ENCODE data around the gene PNPLA3. TPM values are rescaled to one million over a fixed set of nuclear protein-coding genes. Genes with fewer than 3 reads are reported as not detected.

PNPLA3 gene
- 6.9 TPM for total RNA-seq
- long read RNA-seq, transcript PNPLA3-201 (9 exons, 2,805 nt), result major isoform, 7 of 16 reads
- long read RNA-seq, partial matches to known transcripts, result 1 of 16 reads
- long read RNA-seq, other reads (novel, unspliced or antisense), result 7 of 16 reads

GRCh38 chr22:43923631-43924464 lies at the start of gene PNPLA3:
Gene PNPLA3, plus strand, starts transcription at chr22:43923805. Its CDS starts 107 bp downstream, at chr22:43923912.
- Histone ChIP-seq H3K4me3 (peak within 1 kb of the TSS; percentile 72), H3K36me3 (no peaks in the 10 kb centered on the region), H3K4me1 (peaks cover 6% of the 10 kb centered on the region), H3K9me3 (no peaks in the 10 kb centered on the region), H3K27ac (peak within 1 kb of the TSS; percentile 20), H3K27me3 (ENCODE audit: low read depth) (peaks cover 43% of the 10 kb centered on the region)
- intact Hi-C loops (cut with DNase I), result no loop called here
- ATAC-seq (peak; percentile 94 to 96), DNase-seq (peak; percentile 91)
- TF ChIP-seq CTCF (IDR thresholded peaks at IDR 0.05), result no peak

- Histone ChIP-seq H3K27ac (no peak overlapping the region), H3K4me1 (no peaks in the 10 kb centered on the region), H3K36me3 (no peaks in the 10 kb centered on the region), H3K4me3 (no peak overlapping the region), H3K27me3 (ENCODE audit: low read depth) (peaks cover 15% of the 10 kb centered on the region), H3K9me3 (no peaks in the 10 kb centered on the region)
- intact Hi-C loops (cut with DNase I), result no loop called here
- ATAC-seq, result no peak
- TF ChIP-seq CTCF (IDR thresholded peaks at IDR 0.05), result no peak
- DNase-seq, result no peak
Measured at GRCh38 chr22:43876866-43877509, 46.6 kb upstream of the PNPLA3 start.

- Histone ChIP-seq H3K4me1 (no peaks in the 10 kb centered on the region), H3K4me3 (no peak overlapping the region), H3K27me3 (ENCODE audit: low read depth) (peaks cover 19% of the 10 kb centered on the region), H3K9me3 (no peaks in the 10 kb centered on the region), H3K36me3 (no peaks in the 10 kb centered on the region), H3K27ac (no peak overlapping the region)
- ATAC-seq (no peak), DNase-seq (no peak)
- intact Hi-C loops (cut with DNase I), result no loop called here
- no peak for TF ChIP-seq CTCF (IDR thresholded peaks at IDR 0.05)
Measured at GRCh38 chr22:43878079-43878795, 45.4 kb upstream of the PNPLA3 start.

DNA sequence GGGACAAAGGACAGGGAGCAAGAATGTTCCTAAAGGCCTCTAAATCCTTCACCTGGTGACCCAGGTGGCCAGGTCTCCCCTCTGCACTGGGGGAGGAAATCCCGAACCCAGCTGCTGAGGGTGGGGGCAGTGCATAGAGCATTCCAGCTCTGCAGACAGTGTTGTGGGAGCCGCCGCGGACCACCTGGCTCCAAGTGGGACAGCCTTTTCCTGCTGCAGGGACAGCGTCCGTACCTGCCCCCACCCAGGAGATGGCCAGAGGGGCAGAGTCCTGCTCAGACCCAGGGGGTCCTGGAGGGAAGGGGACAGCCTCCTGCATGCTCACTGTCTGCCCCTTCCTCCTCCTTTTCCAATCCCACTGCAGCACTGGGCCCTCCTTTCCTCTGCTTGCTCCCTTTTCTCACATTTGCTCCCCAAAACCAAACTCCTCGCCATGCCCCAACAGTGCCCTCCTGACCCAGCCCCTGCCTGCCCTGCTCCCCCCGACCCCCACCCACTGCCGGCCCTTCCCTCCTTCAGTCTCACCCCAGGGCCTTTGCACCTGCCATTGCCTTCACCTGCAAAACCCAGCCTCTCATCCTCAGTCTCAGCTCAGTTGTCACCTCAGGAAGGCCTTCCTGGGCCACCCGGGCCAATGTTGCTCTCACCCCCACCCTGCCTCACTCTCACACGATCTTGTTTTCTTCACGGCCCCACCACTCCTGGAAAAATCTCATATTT lies 44.6 kb upstream of the PNPLA3 start:
- no peaks in the 10 kb centered on the region for H3K36me3 ChIP-seq
- H3K27ac ChIP-seq, result no peak overlapping the region
- peaks cover 19% of the 10 kb centered on the region for H3K27me3 ChIP-seq (ENCODE audit: low read depth)
- no peak overlapping the region for H3K4me3 ChIP-seq
- intact Hi-C loops (cut with DNase I), result no loop called here
- no peak for DNase-seq
- H3K9me3 ChIP-seq, result no peaks in the 10 kb centered on the region
- H3K4me1 ChIP-seq, result no peaks in the 10 kb centered on the region
- no peak for TF ChIP-seq CTCF (IDR thresholded peaks at IDR 0.05)
- ATAC-seq, result no peak

Measured in lower lobe of right lung (tissue), 2 donors.